Mucosa of descending colon (tissue), 3 donors: ENCODE measurements around the gene AVPR2. TPM values are rescaled to one million over a fixed set of nuclear protein-coding genes. Genes with fewer than 3 reads are reported as not detected.
A peak's percentile ranks its signal among the peaks of the same experiment; 100 is the strongest.

ENCODE experiments used
- ATAC-seq: fragments of 200-7000 bp; cut with Tn5 transposase; one replicate; pipeline ENCODE4 v1.9.1; 2020; ENCODE audit warnings: mild to moderate bottlenecking, moderate library complexity
- DNase-seq, 3 donors: peaks; one replicate each; pipeline ENCODE4 v3.0.0-alpha.2; 2020
- H3K36me3 ChIP-seq: fragments of 200-600 bp; one replicate; pipeline ENCODE4 v1.8.0; 2021; ENCODE audit warnings: low read depth, mild to moderate bottlenecking
- H3K4me1 ChIP-seq: fragments of 200-600 bp; one replicate; pipeline ENCODE4 v1.8.0; 2021; ENCODE audit warnings: low read depth, mild to moderate bottlenecking
- H3K4me3 ChIP-seq: fragments of 200-600 bp; one replicate; pipeline ENCODE4 v1.8.0; 2021; ENCODE audit warnings: mild to moderate bottlenecking
- H3K9me3 ChIP-seq: fragments of 200-600 bp; one replicate; pipeline ENCODE4 v1.8.0; 2021; ENCODE audit warnings: mild to moderate bottlenecking
- intact Hi-C, 2 donors: fragments of 100-400 bp; cut with DNase I in 1 of 2; cut with micrococcal nuclease in 1 of 2; formaldehyde crosslinking; loops; one replicate each; pipeline versions ENCODE4 v1.11.0 to v1.11.1; 2022; cut with DNase I, micrococcal nuclease
- long read RNA-seq, 2 donors: library from polyadenylated mRNA; unstranded; transcript quantifications; one replicate each; pipeline ENCODE4 v2.0.0, GENCODE V29; 2019 to 2021
- total RNA-seq, 3 donors: library from RNA; stranded (reverse); fragmentation: NEBNext Ultra II Directional in 2 of 3; extraction: Animal tissue kit (Norgen Biotek cat#: 25700) in 2 of 3; gene quantifications; one replicate each; pipeline versions ENCODE4 v1.2.1 to v1.2.4, GENCODE V29; 2021 to 2023
- TF ChIP-seq, protein P1 (sequence below): fragments of 200-600 bp; IDR thresholded peaks from one replicate; pipeline ENCODE4 v1.8.0; 2022; ENCODE audit warnings: antibody characterized with exemption, mild to moderate bottlenecking
- donor health status: DM: no; HTN: no; CAD: no; lungs with moderate emphysema.
- donor health status: DM: no; HTN: no; CAD: no.
- donor health status: DM: no; HTN: yes; CAD: no.

The AVPR2 gene
- total RNA-seq, result under 1 TPM; 0.43 to 0.78 (median 0.54) TPM
- long read RNA-seq, donor 1, partial matches to known transcripts, result 1 of 5 reads
- long read RNA-seq, donor 1, other reads (novel, unspliced or antisense), result 0 of 5 reads
- long read RNA-seq, donor 2, result 0 reads

DNA sequence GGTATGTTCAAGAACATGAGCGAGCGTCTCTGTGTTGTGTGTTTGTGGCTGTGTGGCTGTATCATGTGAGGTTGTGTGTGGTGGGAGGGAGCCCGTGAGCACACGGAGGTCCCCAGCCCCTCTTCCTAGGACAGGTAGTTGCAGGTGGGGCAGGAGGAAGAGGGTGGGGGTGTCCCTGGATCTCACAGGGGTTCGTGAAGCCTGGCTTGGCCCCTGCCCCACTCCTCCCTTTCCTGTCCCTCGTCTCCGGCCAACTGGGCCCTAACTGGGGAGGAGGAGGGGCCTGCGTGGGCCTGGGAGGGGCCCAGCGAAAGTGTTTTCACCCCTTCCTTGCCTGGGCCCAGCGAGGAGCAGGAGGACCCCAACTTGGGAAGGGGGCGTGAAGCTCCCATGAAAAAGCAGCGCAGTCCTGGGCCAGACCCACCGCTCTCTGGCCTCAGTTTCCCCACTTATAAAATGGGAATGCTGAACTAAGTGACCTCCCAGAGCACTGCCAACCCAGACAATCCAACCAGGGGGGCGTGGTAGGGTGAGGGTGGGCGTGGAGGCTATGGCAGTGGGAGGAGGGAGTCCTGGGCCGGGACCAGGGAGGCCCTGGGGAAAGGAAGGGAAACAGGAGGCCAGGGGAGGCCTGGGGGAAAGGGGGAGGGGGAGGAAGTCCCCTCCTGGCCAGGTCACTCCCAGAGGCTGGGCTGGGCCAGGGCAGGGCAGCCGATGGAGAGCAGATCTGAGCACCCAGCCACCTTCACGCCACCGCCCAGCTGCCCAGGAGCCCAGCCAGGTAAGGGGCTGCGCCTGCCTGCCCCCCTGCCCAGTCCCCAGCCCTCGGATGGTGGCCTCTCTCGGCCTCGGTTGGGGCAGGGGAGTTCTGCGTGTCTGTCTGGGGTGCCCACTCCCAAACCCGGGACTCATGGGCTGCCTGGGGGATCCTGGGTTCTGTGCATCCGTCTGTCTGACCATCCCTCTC lies at the start of gene AVPR2:
TSS of gene AVPR2 (plus strand) at position 683 of the 967 bp plus-strand sequence. CDS start 473 bp downstream, outside the sequence.
- no peaks in the 10 kb centered on the region for H3K36me3 ChIP-seq
- H3K4me3 ChIP-seq, result no peak within 1 kb of the TSS
- H3K4me1 ChIP-seq, result no peaks in the 10 kb centered on the region
- TF ChIP-seq, protein P1, sequence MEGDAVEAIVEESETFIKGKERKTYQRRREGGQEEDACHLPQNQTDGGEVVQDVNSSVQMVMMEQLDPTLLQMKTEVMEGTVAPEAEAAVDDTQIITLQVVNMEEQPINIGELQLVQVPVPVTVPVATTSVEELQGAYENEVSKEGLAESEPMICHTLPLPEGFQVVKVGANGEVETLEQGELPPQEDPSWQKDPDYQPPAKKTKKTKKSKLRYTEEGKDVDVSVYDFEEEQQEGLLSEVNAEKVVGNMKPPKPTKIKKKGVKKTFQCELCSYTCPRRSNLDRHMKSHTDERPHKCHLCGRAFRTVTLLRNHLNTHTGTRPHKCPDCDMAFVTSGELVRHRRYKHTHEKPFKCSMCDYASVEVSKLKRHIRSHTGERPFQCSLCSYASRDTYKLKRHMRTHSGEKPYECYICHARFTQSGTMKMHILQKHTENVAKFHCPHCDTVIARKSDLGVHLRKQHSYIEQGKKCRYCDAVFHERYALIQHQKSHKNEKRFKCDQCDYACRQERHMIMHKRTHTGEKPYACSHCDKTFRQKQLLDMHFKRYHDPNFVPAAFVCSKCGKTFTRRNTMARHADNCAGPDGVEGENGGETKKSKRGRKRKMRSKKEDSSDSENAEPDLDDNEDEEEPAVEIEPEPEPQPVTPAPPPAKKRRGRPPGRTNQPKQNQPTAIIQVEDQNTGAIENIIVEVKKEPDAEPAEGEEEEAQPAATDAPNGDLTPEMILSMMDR, result no peak
- intact Hi-C loops, result no loop called here
- peak in 1 of 3 donors; percentile 46 for DNase-seq
- no peaks in the 10 kb centered on the region for H3K9me3 ChIP-seq
- ATAC-seq, result peak; percentile 5

DNA sequence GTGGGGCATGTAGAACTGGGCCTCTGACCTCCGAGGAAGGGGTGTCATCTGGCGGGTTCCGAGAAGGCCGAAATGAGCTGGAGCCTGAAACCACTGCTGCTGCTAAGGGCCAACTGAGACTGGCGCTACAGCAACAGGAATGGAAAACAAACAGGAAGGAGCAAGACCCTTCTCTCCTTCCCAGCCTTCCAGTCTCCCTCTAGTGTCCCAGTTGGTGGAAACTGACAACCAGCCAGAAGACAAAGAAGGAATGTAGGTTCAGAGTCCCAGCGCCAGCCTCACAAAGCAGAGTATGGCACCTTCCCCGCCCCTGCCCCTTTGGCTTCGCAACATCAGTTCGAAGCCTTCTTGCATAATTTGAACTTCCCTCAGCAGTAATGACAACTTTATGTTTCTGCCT lies 49.8 kb upstream of the AVPR2 start:
- ATAC-seq (no peak), DNase-seq (no peak)
- Histone ChIP-seq H3K4me1 (no peaks in the 10 kb centered on the region), H3K36me3 (no peaks in the 10 kb centered on the region), H3K4me3 (no peak overlapping the region), H3K9me3 (no peaks in the 10 kb centered on the region)
- intact Hi-C loops, result no loop called here
- TF ChIP-seq, protein P1, result no peak

- TF ChIP-seq, protein P1, result no peak
- DNase-seq, result no peak
- Histone ChIP-seq H3K9me3 (no peaks in the 10 kb centered on the region), H3K36me3 (no peaks in the 10 kb centered on the region), H3K4me1 (no peaks in the 10 kb centered on the region), H3K4me3 (no peak overlapping the region)
- ATAC-seq, result no peak
- intact Hi-C loops, result no loop called here
Measured at GRCh38 chrX:153857348-153857903, 47.0 kb upstream of the AVPR2 start.

- Histone ChIP-seq H3K36me3 (no peaks in the 10 kb centered on the region), H3K4me1 (no peaks in the 10 kb centered on the region), H3K4me3 (no peak overlapping the region), H3K9me3 (no peaks in the 10 kb centered on the region)
- TF ChIP-seq, protein P1, result no peak
- intact Hi-C loops, result no loop called here
- peak in 2 of 3 donors; percentile 51 to 53 for DNase-seq
- ATAC-seq, result peak; percentile 80
Measured at GRCh38 chrX:153861151-153861550, 43.3 kb upstream of the AVPR2 start.

DNA sequence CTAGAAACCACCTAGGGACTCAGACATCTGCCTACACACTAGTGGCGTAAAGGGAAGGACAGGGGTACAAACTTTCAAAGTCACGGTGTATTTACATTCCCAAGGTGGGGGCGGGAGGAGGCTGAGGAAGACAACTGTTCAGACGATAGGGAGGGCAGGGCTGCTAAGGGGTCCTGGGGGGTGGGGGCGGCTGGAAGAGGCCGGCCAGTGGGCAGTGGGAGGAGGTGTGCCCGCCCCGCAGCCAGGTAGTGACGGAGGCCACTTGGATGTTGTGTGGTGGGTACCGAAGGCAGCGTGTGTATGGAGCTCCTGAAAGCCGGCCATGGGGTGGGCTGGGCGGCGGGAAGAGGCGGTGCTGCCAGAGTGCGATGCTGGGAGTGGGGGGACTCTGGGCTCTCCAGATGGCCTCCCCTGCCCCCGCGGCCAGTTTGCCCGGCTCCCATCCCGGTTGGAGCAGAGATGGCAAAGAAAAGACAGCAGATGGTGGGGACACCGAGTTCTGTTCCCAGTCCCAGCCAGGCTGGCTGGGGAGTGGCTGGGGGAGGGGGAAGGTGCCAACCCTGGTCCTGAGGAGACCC lies 42.7 kb upstream of the AVPR2 start:
- intact Hi-C loops, result no loop called here
- Histone ChIP-seq H3K36me3 (no peaks in the 10 kb centered on the region), H3K4me3 (no peak overlapping the region), H3K4me1 (no peaks in the 10 kb centered on the region), H3K9me3 (no peaks in the 10 kb centered on the region)
- DNase-seq (no peak), ATAC-seq (no peak)
- TF ChIP-seq, protein P1, result no peak
